NK-92 (cell line): ENCODE measurements around the gene ANO1.

Source experiments
- DNase-seq: peaks from one replicate; lab custom pipeline; 2025; ENCODE audit not compliant: unreplicated experiment; lab: John Stamatoyannopoulos, UW

The ANO1 gene

GRCh38 chr11:70233034-70233433 is 154.9 kb downstream of the ANO1 start:
- DNase-seq: no peak

- DNase-seq: no peak
These were observed 155.4 kb downstream of the ANO1 start for GRCh38 chr11:70233511-70233934.

- no peak for DNase-seq
These were observed 155.8 kb downstream of the ANO1 start for GRCh38 chr11:70233962-70234361.
